Aorta (tissue), 5 donors: ENCODE measurements around the gene CRTAP. TPM values are rescaled to one million over a fixed set of nuclear protein-coding genes. Genes with fewer than 3 reads are reported as not detected.
"Not testable (repeated sequence)": the region's sequence is repeated elsewhere in the genome, so short reads cannot be mapped to it uniquely, and the experiment has no call there.

ENCODE experiments used
- ATAC-seq: fragments of 200-7000 bp; cut with Tn5 transposase; one replicate; pipeline ENCODE4 v1.9.1; 2022; ENCODE audit warnings: moderate library complexity; ENCODE audit not compliant: low FRiP score
- DNase-seq, 2 donors: peaks; one replicate each; pipeline ENCODE4 v3.0.0-alpha.2; 2020
- H3K27ac ChIP-seq, 2 donors: one replicate each; pipeline ENCODE4 v1.5.1; 2013; ENCODE audit warnings: low read length in 2 of 2, mild to moderate bottlenecking in 2 of 2, moderate library complexity in 2 of 2, control low read depth in 1 of 2, inconsistent platforms in 1 of 2, low read depth in 1 of 2
- H3K27me3 ChIP-seq, 2 donors: one replicate each; pipeline ENCODE4 v1.6.1; 2013; ENCODE audit warnings: control low read depth in 1 of 2, low read length in 1 of 2, mild to moderate bottlenecking in 1 of 2, moderate library complexity in 1 of 2; ENCODE audit not compliant: insufficient read depth in 2 of 2, control insufficient read depth in 1 of 2
- H3K36me3 ChIP-seq, 2 donors: one replicate each; pipeline ENCODE4 v1.6.1; 2013; ENCODE audit warnings: control low read depth in 1 of 2, low read length in 1 of 2, mild to moderate bottlenecking in 1 of 2; ENCODE audit not compliant: insufficient read depth in 2 of 2, control insufficient read depth in 1 of 2
- H3K4me1 ChIP-seq, 2 donors: one replicate each; pipeline ENCODE4 v1.6.1; 2013; ENCODE audit warnings: low read length in 2 of 2, control low read depth in 1 of 2, mild to moderate bottlenecking in 1 of 2, moderate library complexity in 1 of 2; ENCODE audit not compliant: insufficient read depth in 2 of 2, control insufficient read depth in 1 of 2
- H3K4me3 ChIP-seq, 2 donors: one replicate each; pipeline ENCODE4 v1.5.1; 2013; ENCODE audit warnings: low read length in 2 of 2, control low read depth in 1 of 2, mild to moderate bottlenecking in 1 of 2
- H3K9me3 ChIP-seq: one replicate; pipeline ENCODE4 v1.6.1; 2013; ENCODE audit warnings: mild to moderate bottlenecking, low read length; ENCODE audit not compliant: control insufficient read depth
- WGBS, 2 donors: extraction: QIAGEN DNeasy Blood & Tissue Kit; methylation state at CpG; one replicate each; pipeline ENCODE4 v1.1.7; 2013; 5-methylcytosine and 5-hydroxymethylcytosine counted together
- intact Hi-C, 2 donors: fragments of 100-400 bp; cut with DNase I; formaldehyde crosslinking; loops; one replicate each; pipeline versions ENCODE4 v1.14.2 to v1.15.0; 2022
- polyA plus RNA-seq, 2 donors: library from polyadenylated mRNA; stranded (reverse); fragments of 200-250 nt; gene quantifications; one replicate each; pipeline ENCODE4 v1.2.3, GENCODE V29; 2013
- total RNA-seq, 2 donors: library from RNA; stranded (reverse); fragmentation: NEBNext Ultra II Directional; extraction: Animal tissue kit (Norgen Biotek cat#: 25700); gene quantifications; one replicate each; pipeline ENCODE4 v1.2.1, GENCODE V29; 2021
- donor health status: healthy with polysubstance abuse.
- donor health status: Bipolar disorder and iron deficiency.
- donor health status: DM: no; HTN: no; CAD: no.
- donor health status: DM: no; HTN: no; CAD: no.
- donor health status: DM: yes; HTN: yes; CAD: no.

The CRTAP gene
- total and polyA plus RNA-seq, 4 donors = 282 to 370 (median 292) TPM

- Histone ChIP-seq H3K27ac (no peak overlapping the region), H3K27me3 (no peaks in the 10 kb centered on the region), H3K36me3 (no peaks in the 10 kb centered on the region), H3K4me3 (no peak overlapping the region), H3K9me3 (no peaks in the 10 kb centered on the region), H3K4me1 (no peaks in the 10 kb centered on the region)
- DNase-seq (no peak), ATAC-seq (no peak)
- intact Hi-C loops = loop anchor here in 1 of 2 donors (10.0 kb wide), 1 partner anchor 132 kb away; no protein-coding TSS in a partner anchor
- WGBS, 2 donors = 98% methylated on average over 8 of the region's 8 CpGs
Measured at GRCh38 chr3:33076952-33077351, 36.9 kb upstream of the CRTAP start.

GRCh38 chr3:33077976-33078375, 35.8 kb upstream of the CRTAP start:
- intact Hi-C loops = loop anchor here in 1 of 2 donors (10.0 kb wide), 1 partner anchor 133 kb away; no protein-coding TSS in a partner anchor
- WGBS, 2 donors = 97 to 100% methylated on average over 2 of the region's 2 CpGs
- Histone ChIP-seq H3K9me3 (no peaks in the 10 kb centered on the region), H3K27ac (no peak overlapping the region), H3K4me1 (no peaks in the 10 kb centered on the region), H3K27me3 (no peaks in the 10 kb centered on the region), H3K4me3 (no peak overlapping the region), H3K36me3 (no peaks in the 10 kb centered on the region)
- no peak for DNase-seq
- no peak for ATAC-seq

- ATAC-seq, H3K4me1 ChIP-seq, DNase-seq, H3K27ac ChIP-seq, H3K9me3 ChIP-seq, H3K27me3 ChIP-seq, H3K36me3 ChIP-seq, H3K4me3 ChIP-seq: not testable (repeated sequence)
- intact Hi-C loops = loop anchor here in 1 of 2 donors (10.0 kb wide), 1 partner anchor 135 kb away; no protein-coding TSS in a partner anchor
- WGBS, 2 donors = 87 to 99% methylated on average over 6 of the region's 6 CpGs
Measured at GRCh38 chr3:33079813-33080212, 34.0 kb upstream of the CRTAP start.

GRCh38 chr3:33081812-33082211, 32.0 kb upstream of the CRTAP start:
- DNase-seq = no peak
- H3K27me3 ChIP-seq = no peaks in the 10 kb centered on the region
- no peaks in the 10 kb centered on the region for H3K36me3 ChIP-seq
- H3K27ac ChIP-seq = no peak overlapping the region
- no peaks in the 10 kb centered on the region for H3K9me3 ChIP-seq
- no peak overlapping the region for H3K4me3 ChIP-seq
- H3K4me1 ChIP-seq = peaks cover 0 to 2% of the 10 kb centered on the region in 2 donors
- intact Hi-C loops = no loop called here
- ATAC-seq = no peak

GRCh38 chr3:33083958-33084357, 29.9 kb upstream of the CRTAP start:
- ATAC-seq (no peak), DNase-seq (no peak)
- 67 to 72% methylated on average over 2 of the region's 2 CpGs for WGBS, 2 donors
- Histone ChIP-seq H3K4me1 (peaks cover 0 to 2% of the 10 kb centered on the region in 2 donors), H3K27me3 (no peaks in the 10 kb centered on the region), H3K4me3 (no peak overlapping the region), H3K36me3 (no peaks in the 10 kb centered on the region), H3K27ac (no peak overlapping the region), H3K9me3 (no peaks in the 10 kb centered on the region)
- intact Hi-C loops = no loop called here

- no peak for ATAC-seq
Measured at GRCh38 chr3:33088691-33089090, 25.1 kb upstream of the CRTAP start.

GRCh38 chr3:33089515-33089914, 24.3 kb upstream of the CRTAP start:
- no peak overlapping the region for H3K4me3 ChIP-seq
- no peak for ATAC-seq
- H3K36me3 ChIP-seq = peaks cover 0 to 2% of the 10 kb centered on the region in 2 donors

More at GRCh38 chr3:33088691-33089090, 25.1 kb upstream of the CRTAP start:
- Histone ChIP-seq H3K4me1 (peaks cover 0 to 2% of the 10 kb centered on the region in 2 donors), H3K27ac (no peak overlapping the region), H3K4me3 (no peak overlapping the region), H3K9me3 (no peaks in the 10 kb centered on the region), H3K36me3 (peaks cover 0 to 2% of the 10 kb centered on the region in 2 donors), H3K27me3 (no peaks in the 10 kb centered on the region)
- intact Hi-C loops = no loop called here
- no peak for DNase-seq

GRCh38 chr3:33091746-33092145, 22.1 kb upstream of the CRTAP start:
- no peak for ATAC-seq
- intact Hi-C loops = no loop called here
- H3K9me3 ChIP-seq = no peaks in the 10 kb centered on the region
- H3K36me3 ChIP-seq = peaks cover 0 to 2% of the 10 kb centered on the region in 2 donors
- H3K27me3 ChIP-seq = no peaks in the 10 kb centered on the region
- WGBS, 2 donors = 84 to 85% methylated on average over 6 of the region's 6 CpGs
- no peaks in the 10 kb centered on the region for H3K4me1 ChIP-seq
- no peak for DNase-seq
- no peak overlapping the region for H3K4me3 ChIP-seq
- no peak overlapping the region for H3K27ac ChIP-seq

More at GRCh38 chr3:33089515-33089914, 24.3 kb upstream of the CRTAP start:
- no peak overlapping the region for H3K27ac ChIP-seq
- 88% methylated on average over 3 of the region's 3 CpGs for WGBS, 2 donors
- no peaks in the 10 kb centered on the region for H3K9me3 ChIP-seq
- H3K4me1 ChIP-seq = peaks cover 0 to 2% of the 10 kb centered on the region in 2 donors
- intact Hi-C loops = no loop called here
- no peaks in the 10 kb centered on the region for H3K27me3 ChIP-seq
- no peak for DNase-seq

GRCh38 chr3:33092496-33093254, 21.1 kb upstream of the CRTAP start:
- WGBS, 2 donors = 81 to 82% methylated on average over 9 of the region's 9 CpGs
- intact Hi-C loops = no loop called here

More at GRCh38 chr3:33092496-33093254, 21.1 kb upstream of the CRTAP start:
- Histone ChIP-seq H3K36me3 (peaks cover 0 to 2% of the 10 kb centered on the region in 2 donors), H3K4me3 (no peak overlapping the region), H3K4me1 (no peaks in the 10 kb centered on the region), H3K9me3 (no peaks in the 10 kb centered on the region), H3K27me3 (no peaks in the 10 kb centered on the region), H3K27ac (no peak overlapping the region)
- ATAC-seq = no peak
- no peak for DNase-seq
